Prostate gland (tissue), 2 donors: ENCODE data around the gene MFSD12. TPM values are rescaled to one million over a fixed set of nuclear protein-coding genes. Genes with fewer than 3 reads are reported as not detected.
A peak's percentile ranks its signal among the peaks of the same experiment; 100 is the strongest.

ENCODE experiments used
- DNase-seq: peaks from one replicate; pipeline ENCODE4 v3.0.0-alpha.2; 2019; ENCODE audit warnings: low spot score
- H3K27ac ChIP-seq, 2 donors: fragments of 200-600 bp; sonication (generic); 2 replicates each; pipeline ENCODE4 v1.5.1; 2017 to 2019
- H3K27me3 ChIP-seq: fragments of 200-600 bp; sonication (generic); replicated peaks from 2 replicates; pipeline ENCODE4 v1.5.1; 2019; ENCODE audit not compliant: insufficient read depth
- H3K36me3 ChIP-seq, 2 donors: fragments of 200-600 bp; sonication (generic); 1 replicate in 1 of 2; 2 replicates in 1 of 2; pipeline versions ENCODE4 v1.5.1 to v1.8.1; 2017 to 2019
- H3K4me1 ChIP-seq: fragments of 200-600 bp; sonication (generic); replicated peaks from 2 replicates; pipeline ENCODE4 v1.5.1; 2019
- H3K4me3 ChIP-seq, 2 donors: fragments of 200-600 bp; sonication (generic); 2 replicates each; pipeline ENCODE4 v1.5.1; 2017 to 2019
- H3K9me3 ChIP-seq: fragments of 200-600 bp; sonication (generic); 2 replicates; pipeline ENCODE4 v1.5.1; 2017
- POLR2A ChIP-seq: fragments of 450-650 bp; IDR thresholded peaks from one replicate; pipeline ENCODE4 v1.6.1; 2016; ENCODE audit warnings: antibody characterized with exemption, mild to moderate bottlenecking
- POLR2AphosphoS5 ChIP-seq: sonication (generic); formaldehyde crosslinking; IDR thresholded peaks from one replicate; pipeline ENCODE4 v1.6.1; 2017; ENCODE audit warnings: antibody characterized with exemption
- WGBS: methylation state at CpG from one replicate; pipeline ENCODE4 v1.1.5; 2018; 5-methylcytosine and 5-hydroxymethylcytosine counted together
- intact Hi-C: fragments of 100-400 bp; cut with DNase I; formaldehyde crosslinking; loops from one replicate; pipeline ENCODE4 v1.14.2; 2022
- total RNA-seq, 2 donors: library from RNA; depleted of rRNA; stranded (reverse); fragments of >200 nt; gene quantifications; one replicate each; pipeline ENCODE4 v1.1.0, GENCODE V29; 2016
- TF ChIP-seq, protein P1 (sequence below), 4 experiments: fragments of 200-600 bp in 2 of 4; fragments of 450-650 bp in 2 of 4; sonication (generic) in 2 of 4; IDR thresholded peaks; 1 replicate in 3 of 4; 2 replicates in 1 of 4; pipeline ENCODE4 v1.5.1; 2016 to 2019; ENCODE audit warnings: antibody characterized with exemption in 4 of 4, mild to moderate bottlenecking in 2 of 4, moderate library complexity in 2 of 4

Gene MFSD12
- total RNA-seq, 2 donors from 2014 or later, result 60.5 to 86.1 TPM

DNA sequence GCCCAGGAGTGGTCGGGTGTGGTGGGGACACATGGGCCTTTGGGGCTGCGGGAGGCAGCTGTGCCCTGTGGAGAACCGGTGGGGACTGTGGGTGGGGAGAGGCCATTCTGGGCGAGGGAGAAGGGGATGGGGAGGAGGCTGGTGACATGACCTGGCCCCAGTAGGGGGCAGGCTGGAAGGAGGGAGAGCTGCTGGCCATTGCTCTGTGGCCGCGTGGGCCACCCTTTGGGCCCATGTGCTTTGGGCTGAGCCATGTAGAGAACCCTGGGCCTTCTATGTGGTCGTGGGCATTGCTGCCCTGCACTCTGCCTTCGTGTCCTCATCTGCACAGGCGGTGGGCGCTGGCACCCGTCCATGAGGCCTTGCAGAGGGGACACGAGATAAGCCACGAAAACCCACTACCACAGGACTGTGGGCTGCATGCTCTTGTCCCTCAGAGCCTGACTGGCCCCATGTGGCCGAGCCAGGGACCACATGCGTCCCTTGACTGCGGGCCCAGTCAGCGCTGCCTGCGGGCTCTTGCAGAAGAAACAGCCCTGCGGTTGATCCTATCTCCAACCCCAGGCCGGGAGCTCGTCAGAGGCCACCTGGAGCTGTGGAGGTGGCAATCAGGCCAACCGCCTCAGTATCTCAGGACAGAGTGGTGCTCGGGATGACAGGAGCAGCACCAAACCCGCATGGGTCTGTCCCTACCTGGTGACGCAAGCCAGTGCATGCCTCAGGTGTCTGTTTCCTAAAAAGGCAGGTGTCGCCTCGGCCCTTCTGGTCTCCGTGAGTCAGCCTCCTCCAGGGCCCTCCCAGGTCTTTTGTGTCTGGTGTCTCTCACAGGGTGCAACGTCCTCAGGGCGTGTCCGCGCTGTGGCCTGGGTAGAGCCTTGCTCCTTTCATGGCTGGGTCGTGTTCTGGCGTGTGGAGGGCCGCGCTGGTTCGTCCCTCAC lies 37.0 kb downstream of the MFSD12 start:
- DNase-seq, result peak; percentile 81
- no peaks in the 10 kb centered on the region for H3K36me3 ChIP-seq
- peaks cover 5% of the 10 kb centered on the region for H3K4me1 ChIP-seq
- WGBS, result 54% methylated on average over 30 of the region's 37 CpGs
- TF ChIP-seq, protein P1, sequence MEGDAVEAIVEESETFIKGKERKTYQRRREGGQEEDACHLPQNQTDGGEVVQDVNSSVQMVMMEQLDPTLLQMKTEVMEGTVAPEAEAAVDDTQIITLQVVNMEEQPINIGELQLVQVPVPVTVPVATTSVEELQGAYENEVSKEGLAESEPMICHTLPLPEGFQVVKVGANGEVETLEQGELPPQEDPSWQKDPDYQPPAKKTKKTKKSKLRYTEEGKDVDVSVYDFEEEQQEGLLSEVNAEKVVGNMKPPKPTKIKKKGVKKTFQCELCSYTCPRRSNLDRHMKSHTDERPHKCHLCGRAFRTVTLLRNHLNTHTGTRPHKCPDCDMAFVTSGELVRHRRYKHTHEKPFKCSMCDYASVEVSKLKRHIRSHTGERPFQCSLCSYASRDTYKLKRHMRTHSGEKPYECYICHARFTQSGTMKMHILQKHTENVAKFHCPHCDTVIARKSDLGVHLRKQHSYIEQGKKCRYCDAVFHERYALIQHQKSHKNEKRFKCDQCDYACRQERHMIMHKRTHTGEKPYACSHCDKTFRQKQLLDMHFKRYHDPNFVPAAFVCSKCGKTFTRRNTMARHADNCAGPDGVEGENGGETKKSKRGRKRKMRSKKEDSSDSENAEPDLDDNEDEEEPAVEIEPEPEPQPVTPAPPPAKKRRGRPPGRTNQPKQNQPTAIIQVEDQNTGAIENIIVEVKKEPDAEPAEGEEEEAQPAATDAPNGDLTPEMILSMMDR (IDR thresholded peaks at IDR 0.05), result peak in 1 of 4 experiments; percentile 36
- TF ChIP-seq POLR2A, result peak; percentile 39
- peak; percentile 78 for TF ChIP-seq POLR2AphosphoS5
- peak overlapping the region; percentile 50 to 55 for H3K27ac ChIP-seq
- H3K27me3 ChIP-seq, result no peaks in the 10 kb centered on the region
- intact Hi-C loops, result no loop called here
- no peaks in the 10 kb centered on the region for H3K9me3 ChIP-seq
- no peak overlapping the region for H3K4me3 ChIP-seq

DNA sequence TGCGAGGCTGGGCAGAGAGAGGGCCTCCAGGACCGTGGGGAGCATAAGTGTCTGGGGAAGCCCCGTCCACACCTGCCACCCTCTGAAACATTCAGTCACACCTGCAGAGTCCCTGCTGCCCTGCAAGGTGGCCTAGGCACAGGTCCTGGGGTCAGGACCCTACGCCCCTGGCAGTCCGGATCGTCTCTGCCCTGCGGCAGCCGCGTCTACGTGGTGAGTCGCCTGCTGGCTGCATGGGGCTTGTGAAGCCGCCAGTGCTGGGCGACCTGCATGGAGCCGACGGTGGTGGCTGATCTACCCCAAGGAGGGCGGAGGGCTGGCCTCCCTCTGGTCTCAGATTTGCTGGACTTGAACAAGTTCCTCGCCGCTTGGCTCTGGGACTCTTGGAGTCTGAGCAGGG lies 38.3 kb downstream of the MFSD12 start:
- H3K36me3 ChIP-seq, result no peaks in the 10 kb centered on the region
- intact Hi-C loops, result no loop called here
- H3K4me3 ChIP-seq, result no peak overlapping the region
- no peak overlapping the region for H3K27ac ChIP-seq
- TF ChIP-seq POLR2AphosphoS5 (no peak), POLR2A (no peak)
- TF ChIP-seq, protein P1 (IDR thresholded peaks at IDR 0.05), result no peak
- 84% methylated on average over 18 of the region's 18 CpGs for WGBS
- no peak for DNase-seq
- H3K9me3 ChIP-seq, result no peaks in the 10 kb centered on the region
- peaks cover 5% of the 10 kb centered on the region for H3K4me1 ChIP-seq
- H3K27me3 ChIP-seq, result no peaks in the 10 kb centered on the region

DNA sequence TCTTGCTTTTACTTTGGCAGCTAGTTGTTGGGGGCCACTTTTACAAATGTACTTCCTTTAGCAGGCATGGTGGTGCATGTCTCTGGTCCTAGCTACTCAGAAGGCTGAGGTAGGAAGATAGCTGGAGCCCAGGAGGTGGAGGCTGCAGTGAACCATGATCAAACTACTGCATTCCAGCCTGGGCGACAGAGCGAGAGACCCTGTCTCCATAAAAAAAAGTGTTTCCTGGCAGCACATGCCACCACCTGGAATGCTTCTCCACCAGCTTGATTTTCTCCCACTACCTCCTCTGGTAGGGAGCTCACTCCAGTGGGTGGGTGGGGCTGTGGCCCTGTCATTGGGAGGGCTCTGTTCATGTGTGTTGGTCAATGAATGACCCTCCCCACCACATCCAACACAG lies 38.7 kb downstream of the MFSD12 start:
- no peak for DNase-seq
- Histone ChIP-seq H3K36me3 (no peaks in the 10 kb centered on the region), H3K4me1 (peaks cover 5% of the 10 kb centered on the region), H3K27me3 (no peaks in the 10 kb centered on the region), H3K9me3 (no peaks in the 10 kb centered on the region), H3K27ac (no peak overlapping the region), H3K4me3 (no peak overlapping the region)
- 69% methylated on average over 2 of the region's 2 CpGs for WGBS
- intact Hi-C loops, result no loop called here
- TF ChIP-seq, protein P1 (IDR thresholded peaks at IDR 0.05), result no peak
- TF ChIP-seq POLR2A (no peak), POLR2AphosphoS5 (no peak)

DNA sequence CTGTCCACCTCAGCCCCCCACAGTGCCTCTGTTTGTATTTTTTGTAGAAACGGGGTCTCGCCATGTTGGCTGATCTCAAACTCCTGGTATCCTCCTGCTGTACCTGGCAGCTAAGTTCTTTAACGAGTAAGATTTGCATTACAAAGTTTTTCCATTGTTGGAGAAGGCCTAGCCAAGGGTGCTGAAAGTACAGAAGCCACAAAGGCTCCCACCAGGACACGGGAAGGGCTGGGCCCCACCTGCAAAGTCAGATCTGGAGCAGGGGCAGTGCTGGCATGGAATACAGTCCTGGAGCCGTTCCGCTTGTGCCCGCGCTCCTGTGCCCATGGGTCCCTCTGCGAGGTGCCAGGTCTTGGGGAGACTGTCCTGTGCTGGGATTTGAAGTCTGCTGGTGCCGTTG lies 39.1 kb downstream of the MFSD12 start:
- H3K4me1 ChIP-seq, result peaks cover 5% of the 10 kb centered on the region
- DNase-seq, result no peak

More for the DNA sequence above, 39.1 kb downstream of the MFSD12 start:
- TF ChIP-seq POLR2A (no peak), POLR2AphosphoS5 (no peak)
- TF ChIP-seq, protein P1 (IDR thresholded peaks at IDR 0.05), result no peak
- H3K27ac ChIP-seq, result no peak overlapping the region
- H3K9me3 ChIP-seq, result no peaks in the 10 kb centered on the region
- WGBS, result 76% methylated on average over 10 of the region's 10 CpGs
- no peak overlapping the region for H3K4me3 ChIP-seq
- no peaks in the 10 kb centered on the region for H3K36me3 ChIP-seq
- intact Hi-C loops, result no loop called here
- no peaks in the 10 kb centered on the region for H3K27me3 ChIP-seq
